GM21447 (cell line): Measurements from ENCODE around the gene POLR2E.

Experiments used
- ATAC-seq: cut with Tn5 transposase; IDR thresholded peaks from one replicate; pipeline ENCODE4 v1.9.1; 2021; ENCODE audit not compliant: unreplicated experiment

Gene POLR2E

GRCh38 chr19:1051791-1052190 is 43.4 kb downstream of the POLR2E start:
- ATAC-seq, result no peak

DNA sequence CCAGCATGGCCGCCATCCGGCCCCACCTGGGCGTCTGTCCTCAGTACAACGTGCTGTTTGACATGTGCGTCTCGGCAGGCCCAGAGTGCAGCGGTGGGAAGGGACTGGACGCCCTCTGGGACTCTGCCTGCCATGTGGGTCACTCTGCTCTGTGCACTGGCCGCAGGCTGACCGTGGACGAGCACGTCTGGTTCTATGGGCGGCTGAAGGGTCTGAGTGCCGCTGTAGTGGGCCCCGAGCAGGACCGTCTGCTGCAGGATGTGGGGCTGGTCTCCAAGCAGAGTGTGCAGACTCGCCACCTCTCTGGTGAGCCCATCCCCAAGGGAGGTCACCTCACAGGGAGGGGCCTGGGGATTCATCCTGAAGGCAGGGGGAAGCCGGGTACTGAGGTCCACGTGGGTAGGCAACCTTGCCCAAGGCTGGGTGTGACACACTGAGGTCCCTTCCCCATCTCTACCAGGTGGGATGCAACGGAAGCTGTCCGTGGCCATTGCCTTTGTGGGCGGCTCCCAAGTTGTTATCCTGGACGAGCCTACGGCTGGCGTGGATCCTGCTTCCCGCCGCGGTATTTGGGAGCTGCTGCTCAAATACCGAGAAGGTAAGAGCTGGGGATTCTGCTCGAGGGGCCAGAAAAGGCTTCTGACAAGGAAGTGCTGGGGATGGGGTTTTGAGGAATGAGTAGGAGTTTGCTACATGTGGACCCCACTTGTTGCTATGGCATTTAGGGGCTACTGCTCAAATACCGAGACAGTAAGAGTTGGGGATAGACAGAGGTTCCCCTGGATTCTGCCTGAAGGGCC is 44.0 kb downstream of the POLR2E start:
- ATAC-seq, result no peak

- ATAC-seq, result no peak
Measured at GRCh38 chr19:1049800-1050199, 45.4 kb downstream of the POLR2E start.

GRCh38 chr19:1049106-1049505 is 46.1 kb downstream of the POLR2E start:
- no peak for ATAC-seq

- ATAC-seq, result no peak
Measured at GRCh38 chr19:1047696-1048147, 47.5 kb downstream of the POLR2E start.

DNA sequence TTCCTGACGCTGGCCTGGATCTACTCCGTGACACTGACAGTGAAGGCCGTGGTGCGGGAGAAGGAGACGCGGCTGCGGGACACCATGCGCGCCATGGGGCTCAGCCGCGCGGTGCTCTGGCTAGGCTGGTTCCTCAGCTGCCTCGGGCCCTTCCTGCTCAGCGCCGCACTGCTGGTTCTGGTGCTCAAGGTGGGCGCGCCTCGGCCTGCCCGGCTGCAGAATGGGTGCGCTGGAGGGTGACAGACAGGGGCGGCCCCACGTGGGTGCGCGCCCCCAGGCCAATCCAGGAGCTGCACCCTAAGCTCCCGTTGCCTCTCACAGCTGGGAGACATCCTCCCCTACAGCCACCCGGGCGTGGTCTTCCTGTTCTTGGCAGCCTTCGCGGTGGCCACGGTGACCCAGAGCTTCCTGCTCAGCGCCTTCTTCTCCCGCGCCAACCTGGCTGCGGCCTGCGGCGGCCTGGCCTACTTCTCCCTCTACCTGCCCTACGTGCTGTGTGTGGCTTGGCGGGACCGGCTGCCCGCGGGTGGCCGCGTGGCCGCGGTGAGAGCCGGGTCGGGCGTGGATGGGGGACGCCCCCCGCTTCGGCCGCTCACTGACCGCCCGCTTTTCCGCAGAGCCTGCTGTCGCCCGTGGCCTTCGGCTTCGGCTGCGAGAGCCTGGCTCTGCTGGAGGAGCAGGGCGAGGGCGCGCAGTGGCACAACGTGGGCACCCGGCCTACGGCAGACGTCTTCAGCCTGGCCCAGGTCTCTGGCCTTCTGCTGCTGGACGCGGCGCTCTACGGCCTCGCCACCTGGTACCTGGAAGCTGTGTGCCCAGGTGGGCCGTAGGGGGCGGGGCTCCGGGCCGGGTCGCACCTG is 48.1 kb downstream of the POLR2E start:
- no peak for ATAC-seq

DNA sequence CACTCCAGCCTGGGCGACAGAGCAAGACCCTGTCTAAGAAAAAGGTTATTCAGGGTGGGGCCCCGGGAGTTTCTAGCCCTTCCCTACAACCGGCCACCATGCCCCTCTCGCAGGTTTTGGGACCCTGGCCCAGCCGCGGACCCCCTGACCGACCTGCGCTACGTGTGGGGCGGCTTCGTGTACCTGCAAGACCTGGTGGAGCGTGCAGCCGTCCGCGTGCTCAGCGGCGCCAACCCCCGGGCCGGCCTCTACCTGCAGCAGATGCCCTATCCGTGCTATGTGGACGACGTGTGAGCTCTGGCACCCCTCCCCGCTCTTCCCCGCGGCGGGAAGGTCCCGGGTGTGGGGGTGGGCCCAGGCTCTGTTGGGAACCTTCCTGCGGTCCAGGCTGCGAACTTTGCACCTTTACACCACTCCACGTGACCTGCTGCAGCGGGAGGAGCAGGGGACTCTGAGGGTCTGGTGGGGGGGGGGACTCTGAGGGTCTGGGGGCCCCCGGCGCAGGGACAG is 49.0 kb downstream of the POLR2E start:
- ATAC-seq, result no peak

DNA sequence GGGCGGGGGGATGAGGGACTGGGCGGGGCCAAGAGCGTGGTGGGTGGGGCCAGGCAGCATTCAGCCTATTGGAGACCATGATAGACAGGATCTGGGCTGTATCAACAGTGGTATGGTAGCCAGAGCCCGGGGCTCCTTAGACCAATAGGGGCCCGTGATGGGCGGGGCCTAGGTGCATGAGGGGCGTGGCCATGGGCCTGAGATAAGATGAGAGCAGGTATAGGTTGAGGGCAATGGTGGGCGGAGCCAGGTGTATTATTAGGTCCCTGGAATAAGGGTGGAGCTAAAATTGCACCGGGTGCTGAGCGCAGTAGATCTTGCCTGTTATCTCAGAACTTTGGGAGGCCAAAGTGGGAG is 50.0 kb downstream of the POLR2E start:
- no peak for ATAC-seq

- ATAC-seq, result no peak
Measured at GRCh38 chr19:1042689-1043511, 52.3 kb downstream of the POLR2E start.

GRCh38 chr19:1041835-1042685 is 53.1 kb downstream of the POLR2E start:
- ATAC-seq, result no peak

DNA sequence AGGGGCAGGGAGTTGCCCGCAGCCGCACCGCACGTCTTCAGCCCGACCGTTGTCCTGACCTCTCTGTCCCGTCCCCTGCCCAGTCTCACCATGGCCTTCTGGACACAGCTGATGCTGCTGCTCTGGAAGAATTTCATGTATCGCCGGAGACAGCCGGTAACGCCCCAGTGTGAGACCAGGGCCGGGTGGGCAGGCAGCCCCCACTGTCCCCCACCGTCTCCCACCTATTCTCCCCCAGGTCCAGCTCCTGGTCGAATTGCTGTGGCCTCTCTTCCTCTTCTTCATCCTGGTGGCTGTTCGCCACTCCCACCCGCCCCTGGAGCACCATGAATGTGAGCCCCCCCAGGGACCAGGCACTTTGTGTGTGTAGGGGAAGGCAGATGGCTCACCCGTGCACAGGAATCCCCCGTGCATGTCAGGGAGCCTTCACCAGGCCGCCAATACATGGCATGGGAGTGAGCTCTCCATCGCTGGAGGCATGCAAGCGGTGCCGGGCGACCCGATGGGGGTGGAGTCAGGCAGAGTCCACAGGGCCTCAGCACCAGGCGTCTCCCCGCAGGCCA is 53.8 kb downstream of the POLR2E start:
- no peak for ATAC-seq

- ATAC-seq, result peak; percentile 40
Measured at GRCh38 chr19:1040476-1041271, 54.5 kb downstream of the POLR2E start.

DNA sequence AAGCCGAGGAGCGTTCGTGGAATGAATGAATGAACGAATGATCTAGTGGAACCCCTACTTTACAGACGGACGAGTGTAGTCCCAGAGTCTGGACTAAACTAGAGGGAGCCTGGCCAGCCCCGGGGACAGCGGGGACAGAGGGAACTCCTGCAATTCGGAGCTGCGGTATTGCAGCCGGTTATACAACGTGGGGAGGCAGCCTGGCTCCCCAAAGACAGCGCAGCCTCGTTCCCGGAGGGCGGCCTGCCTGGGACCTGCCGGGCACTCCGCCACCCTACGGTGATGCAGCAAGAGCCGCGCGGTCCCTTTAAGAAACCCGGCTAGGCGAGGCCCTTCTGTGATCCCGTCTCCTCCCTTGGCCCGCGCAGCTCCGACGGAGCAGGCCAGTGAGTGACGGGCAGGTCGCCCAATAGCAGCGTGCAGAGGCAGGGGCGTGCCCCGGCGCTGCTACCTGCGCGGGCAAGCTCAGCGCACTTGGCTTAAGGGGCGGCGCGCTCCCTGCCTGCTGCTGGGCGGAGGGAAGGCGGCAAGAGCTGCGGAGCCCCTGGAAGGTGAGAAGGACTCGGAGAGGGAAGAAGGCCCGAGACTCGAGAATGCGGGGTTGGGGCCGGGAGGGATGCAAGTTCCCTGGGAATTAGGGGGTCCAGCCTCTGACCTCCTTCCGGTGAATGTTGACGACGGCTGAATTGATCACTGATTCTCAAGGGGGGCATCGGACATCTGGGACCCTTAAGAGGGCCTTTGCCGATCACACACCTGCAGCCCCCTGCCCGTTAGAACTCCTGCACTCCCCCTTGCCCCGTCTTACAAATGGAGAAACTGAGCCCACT is 55.3 kb downstream of the POLR2E start, which contains the start of gene ABCA7:
Gene ABCA7 (plus strand): TSS at position 462 of the 830 bp plus-strand sequence. CDS start 1,255 bp downstream, outside the sequence.
- peak; percentile 51 for ATAC-seq

DNA sequence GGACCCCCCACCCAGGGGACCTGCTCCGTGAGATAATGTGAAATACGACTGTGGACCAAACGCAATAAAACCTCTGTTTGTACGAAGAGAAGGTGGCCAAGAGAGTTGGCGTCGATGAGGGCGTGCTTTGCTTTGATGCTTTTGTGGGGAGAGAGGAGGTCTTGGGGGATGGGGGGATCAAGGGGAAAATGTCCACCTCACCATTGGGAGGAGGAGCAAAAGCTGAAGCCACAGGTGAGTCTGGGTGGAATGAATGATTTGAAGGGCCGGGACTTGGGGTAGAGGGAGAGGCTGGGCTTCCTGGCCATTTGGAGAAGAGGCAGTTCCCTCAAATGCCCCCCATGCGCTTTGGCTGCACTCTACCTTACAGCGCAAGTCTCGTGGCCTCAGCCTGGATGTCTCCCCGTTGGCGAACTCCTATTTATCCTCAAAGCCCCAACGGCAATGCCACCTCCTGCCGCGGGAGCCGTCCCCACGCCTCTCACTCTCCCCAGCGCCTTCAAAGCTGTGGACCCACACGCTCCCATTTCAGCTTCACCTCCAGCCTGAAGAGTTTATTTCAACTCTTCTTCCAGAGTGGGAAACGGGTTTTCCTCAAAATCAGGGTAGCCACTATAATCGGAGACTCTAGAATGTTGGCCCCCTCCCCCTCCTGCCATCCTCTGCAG is 56.1 kb downstream of the POLR2E start:
- ATAC-seq, result no peak

GRCh38 chr19:1037621-1038064 is 57.5 kb downstream of the POLR2E start:
- peak; percentile 0 for ATAC-seq
